CD1c-positive myeloid dendritic cell (primary cell): ENCODE data around the gene TNIK.
"Not testable (repeated sequence)": the region's sequence is repeated elsewhere in the genome, so short reads cannot be mapped to it uniquely, and the experiment has no call there.

ENCODE experiments used
- DNase-seq: peaks from one replicate; pipeline ENCODE4 v3.0.0-alpha.2; 2016; ENCODE audit errors: extremely low spot score

Gene TNIK

DNA sequence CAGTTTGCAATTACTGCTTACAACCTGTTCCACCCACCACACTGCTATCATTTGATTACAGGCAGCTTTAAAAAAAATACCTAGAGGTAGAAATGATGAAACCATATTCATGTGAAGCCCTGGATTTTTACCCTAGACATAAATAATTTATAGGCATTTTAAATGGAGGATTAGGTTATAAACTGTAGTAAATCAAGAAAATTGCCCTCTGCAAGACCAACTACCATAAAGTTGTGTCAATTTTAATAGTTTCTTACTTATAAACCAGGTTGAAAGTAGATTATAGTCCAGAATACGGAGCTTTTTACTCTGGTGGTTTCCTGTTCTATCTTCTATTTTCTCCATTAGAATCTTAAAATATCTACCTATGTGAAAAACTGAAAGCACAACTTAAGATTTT, 13.9 kb downstream of the TNIK start:
- no peak for DNase-seq

- no peak for DNase-seq
Measured at GRCh38 chr3:171445620-171446204, 14.5 kb downstream of the TNIK start.

DNA sequence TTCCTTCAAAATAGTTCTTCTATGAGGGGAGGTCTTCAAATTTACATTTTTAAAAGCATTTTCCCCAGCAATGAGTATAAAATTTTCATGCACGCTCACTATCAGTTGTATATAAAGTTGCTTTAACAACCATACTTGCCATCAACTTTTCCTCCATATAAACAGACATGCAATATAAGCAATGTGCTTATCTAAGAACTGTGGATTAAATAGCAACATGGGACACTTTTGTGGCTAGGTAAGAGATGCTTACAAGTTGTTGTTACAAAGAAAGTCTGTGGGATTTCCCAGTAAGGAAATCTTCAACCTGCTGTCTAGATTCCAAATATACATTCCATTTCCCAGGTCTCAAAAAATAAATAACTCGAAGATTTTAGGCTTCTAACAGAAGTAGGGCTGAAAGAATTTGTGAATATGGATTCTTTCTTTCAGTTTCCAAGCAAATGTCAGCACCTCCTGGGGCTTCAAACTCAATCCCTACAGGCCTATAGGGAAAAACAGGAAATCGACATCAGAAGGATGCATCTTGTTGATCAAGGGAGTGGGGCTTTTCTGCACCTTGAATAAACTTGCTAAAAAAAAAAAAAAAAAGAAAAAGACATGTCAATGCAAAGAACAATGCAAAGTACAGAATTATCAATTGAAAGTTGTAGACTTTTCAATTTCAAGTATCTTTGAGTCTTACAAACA, 16.1 kb downstream of the TNIK start:
- DNase-seq, result no peak

- DNase-seq, result no peak
Measured at GRCh38 chr3:171443211-171443957, 16.8 kb downstream of the TNIK start.

GRCh38 chr3:171442184-171442583, 18.0 kb downstream of the TNIK start:
- no peak for DNase-seq

GRCh38 chr3:171441381-171441780, 18.8 kb downstream of the TNIK start:
- no peak for DNase-seq

- DNase-seq, result no peak
Measured at GRCh38 chr3:171439996-171440395, 20.2 kb downstream of the TNIK start.

DNA sequence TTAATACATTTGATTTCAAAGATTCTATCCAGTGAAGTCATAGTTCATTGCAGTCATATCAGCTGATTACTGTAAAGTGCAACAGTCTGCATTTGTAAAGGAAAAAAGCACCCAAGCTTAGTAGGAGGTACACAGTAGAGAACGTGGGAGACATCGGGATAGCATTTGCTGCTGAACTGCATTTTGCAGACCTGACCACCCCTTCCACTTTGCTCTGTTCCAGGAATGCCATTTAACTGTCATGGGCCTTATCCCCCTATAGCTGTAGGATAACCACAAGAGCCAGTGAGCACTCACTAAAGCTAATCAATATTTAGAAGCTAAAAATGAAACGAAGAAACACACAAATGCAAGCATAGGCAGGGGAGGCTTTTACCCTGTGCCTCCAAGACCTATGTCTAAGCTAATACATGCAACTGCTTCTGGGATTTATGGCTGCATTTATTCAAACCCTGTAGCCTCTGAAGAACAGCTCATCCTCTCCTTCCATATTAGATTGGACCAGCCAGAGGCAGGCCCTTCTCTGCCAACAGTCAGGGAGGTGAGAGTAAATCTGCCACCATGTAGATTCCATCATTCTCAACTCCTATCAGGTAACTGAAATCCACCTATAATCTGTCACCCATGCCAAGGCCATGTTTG, 23.0 kb downstream of the TNIK start:
- DNase-seq, result no peak

DNA sequence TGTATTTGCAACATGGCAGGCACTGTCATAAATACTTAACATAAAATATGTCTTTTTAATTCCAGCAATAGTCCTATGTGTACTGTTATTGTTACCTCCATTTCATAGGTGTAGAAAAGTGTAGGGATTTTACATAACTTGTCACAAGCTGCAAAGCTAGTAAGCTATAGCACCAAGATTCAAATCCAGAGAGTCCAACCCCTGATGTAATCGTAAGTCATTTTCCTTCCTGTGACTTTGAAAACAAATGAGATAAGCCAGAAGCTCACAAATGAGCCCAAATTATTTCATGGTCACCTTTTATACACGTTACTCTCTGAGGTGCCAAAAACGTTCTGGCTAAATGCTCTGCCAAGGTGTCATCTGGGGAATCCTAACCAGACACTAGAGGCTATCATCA, 23.8 kb downstream of the TNIK start:
- no peak for DNase-seq

- DNase-seq, result no peak
Measured at GRCh38 chr3:171435757-171436156, 24.4 kb downstream of the TNIK start.

DNA sequence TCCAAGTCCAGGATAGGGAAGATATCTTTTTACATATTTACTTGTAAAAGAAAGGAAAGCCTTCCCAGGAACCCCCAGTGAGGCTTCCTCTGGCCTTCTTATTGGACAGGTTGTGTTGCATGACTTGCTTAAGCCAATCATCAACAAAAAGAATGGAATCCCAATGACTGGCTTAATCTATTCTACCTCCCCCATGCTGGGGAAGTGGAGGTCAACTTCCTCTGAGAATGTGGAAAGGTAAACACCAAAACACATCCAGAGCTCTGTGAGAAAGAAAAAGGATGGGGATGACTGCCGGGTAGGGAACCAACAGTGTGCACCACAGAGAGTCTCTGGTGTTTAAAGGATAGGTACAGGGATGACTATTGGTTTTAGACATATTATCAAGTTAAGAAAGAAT, 25.1 kb downstream of the TNIK start:
- no peak for DNase-seq

DNA sequence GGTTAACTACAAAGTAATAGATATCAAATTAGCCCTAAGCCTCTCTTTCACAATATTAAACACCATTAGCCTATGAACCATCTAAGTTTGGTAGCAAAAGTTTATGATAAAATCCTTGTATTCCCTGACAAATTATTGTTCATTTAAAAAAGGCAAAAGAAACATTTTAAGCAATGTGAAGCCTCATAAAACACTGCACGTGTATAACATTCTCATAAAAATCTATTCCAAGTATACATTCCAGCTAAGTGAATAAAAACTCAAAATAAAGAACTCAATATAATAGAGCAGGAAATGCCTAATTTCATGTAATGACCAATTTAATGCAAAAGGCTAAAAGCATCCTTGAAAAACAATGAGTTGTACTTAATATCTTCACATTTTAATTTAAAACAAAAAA, 27.7 kb downstream of the TNIK start:
- DNase-seq, result no peak

- DNase-seq, result no peak
Measured at GRCh38 chr3:171431550-171431949, 28.7 kb downstream of the TNIK start.

DNA sequence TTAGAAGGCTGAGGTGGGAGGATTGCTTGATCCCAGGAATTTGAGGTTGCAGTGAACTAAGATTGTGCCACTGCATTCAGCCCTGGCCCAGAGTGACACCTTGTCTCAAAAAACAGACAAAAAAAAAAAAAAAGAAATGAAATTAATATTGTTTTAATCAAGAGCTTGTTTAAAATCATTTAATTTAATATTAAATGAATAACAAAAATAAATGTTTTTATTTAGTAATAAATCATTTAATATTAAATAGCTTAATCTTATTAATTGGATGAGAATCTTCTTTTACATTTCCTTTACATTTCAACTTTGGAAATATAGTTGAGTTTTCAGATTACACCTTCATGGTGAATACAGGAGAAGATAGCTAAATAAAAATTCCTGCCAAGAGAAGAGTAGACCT, 29.7 kb downstream of the TNIK start:
- DNase-seq, result no peak

GRCh38 chr3:171429635-171430034, 30.6 kb downstream of the TNIK start:
- DNase-seq, result no peak

- no peak for DNase-seq
Measured at GRCh38 chr3:171428892-171429291, 31.3 kb downstream of the TNIK start.

GRCh38 chr3:171428321-171428787, 31.9 kb downstream of the TNIK start:
- no peak for DNase-seq

DNA sequence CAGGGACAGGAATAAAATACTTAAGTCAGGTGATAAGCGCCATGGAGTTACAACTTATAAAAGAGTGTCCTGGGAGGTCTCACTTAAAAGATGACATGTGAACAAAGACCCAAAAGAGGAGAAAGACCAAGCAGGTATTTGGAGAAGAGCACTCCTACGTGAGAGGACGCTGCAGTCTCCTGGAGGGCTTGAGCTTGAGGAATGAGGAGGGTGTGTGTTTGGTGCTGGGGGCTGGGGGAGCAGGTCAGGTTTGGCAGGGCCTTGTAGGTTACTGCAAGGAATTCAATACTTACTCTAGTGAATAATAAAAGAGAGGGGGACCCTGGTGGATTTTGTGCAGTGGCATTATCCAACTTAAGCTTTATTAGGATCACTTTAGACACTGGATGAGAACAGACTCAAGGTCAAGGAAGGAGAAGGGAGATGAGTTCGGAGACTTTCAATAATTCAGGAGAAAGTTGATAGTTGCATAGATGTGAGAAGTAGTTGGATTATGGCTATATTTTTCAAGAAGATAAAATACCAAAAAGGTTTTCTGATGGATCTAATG, 32.4 kb downstream of the TNIK start:
- no peak for DNase-seq

DNA sequence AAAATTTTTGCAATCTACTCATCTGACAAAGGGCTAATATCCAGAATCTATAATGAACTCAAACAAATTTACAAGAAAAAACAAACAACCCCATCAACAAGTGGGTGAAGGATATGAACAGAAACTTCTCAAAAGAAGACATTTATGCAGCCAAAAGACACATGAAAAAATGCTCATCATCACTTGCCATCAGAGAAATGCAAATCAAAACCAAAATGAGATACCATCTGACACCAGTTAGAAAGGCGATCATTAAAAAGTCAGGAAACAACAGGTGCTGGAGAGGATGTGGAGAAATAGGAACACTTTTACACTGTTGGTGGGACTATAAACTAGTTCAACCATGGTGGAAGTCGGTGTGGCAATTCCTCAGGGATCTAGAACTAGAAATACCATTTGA, 36.1 kb downstream of the TNIK start:
- not testable (repeated sequence) for DNase-seq

DNA sequence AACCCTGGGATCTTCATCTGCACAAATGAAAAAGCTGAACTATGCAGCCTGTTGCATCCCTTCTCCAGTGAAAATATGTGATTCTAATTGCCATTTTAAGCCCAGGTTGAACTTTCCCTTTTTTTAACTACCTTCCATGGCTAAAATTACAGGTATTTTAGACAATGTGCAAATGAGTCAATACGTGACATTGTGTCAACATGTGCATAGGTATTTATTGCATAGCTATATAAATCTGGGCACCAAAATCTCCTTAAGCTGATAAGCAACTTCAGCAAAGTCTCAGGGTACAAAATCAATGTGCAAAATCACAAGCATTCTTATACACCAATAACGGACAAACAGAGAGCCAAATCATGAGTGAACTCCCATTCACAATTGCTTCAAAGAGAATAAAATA, 37.4 kb downstream of the TNIK start:
- DNase-seq, result not testable (repeated sequence)

DNA sequence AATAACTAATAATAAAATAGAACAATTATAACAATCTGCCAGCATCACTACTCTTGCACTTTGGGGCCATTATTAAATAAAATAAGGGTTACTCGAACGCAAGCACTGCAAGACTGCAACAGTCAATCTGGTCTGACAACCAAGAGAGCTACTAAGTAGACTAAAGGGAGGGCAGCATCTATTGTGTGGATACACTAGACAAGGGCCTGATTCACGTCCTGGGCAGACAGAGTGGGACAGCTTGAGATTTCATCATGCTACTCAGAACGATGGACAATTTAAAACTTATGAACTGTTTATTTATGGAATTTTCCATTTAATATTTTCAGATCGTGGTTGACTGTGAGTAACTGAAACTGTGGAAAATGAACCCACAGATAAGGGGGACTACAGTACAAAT, 39.5 kb downstream of the TNIK start:
- no peak for DNase-seq

DNA sequence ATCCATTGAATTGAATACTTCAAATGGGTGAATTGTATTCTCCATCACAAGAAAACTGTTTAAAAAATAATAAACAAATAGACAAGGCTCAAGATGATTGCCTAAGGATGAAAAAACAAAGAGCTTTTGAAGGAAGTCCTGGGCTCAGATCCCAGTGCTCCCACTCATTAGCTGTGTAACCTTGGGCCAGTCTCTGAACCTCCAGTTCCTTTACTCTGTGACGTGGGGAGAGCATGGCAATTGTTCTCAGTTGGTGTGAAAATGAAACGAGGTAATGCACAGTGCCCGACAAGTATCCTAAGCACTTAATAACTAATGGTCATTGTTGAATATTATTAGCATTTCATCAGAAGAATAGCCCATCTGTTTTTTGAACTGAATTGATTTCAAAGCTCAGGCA, 40.7 kb downstream of the TNIK start:
- no peak for DNase-seq
